Astrocyte (in vitro differentiated cells and primary cell): ENCODE results near the gene STAB1. TPM values are rescaled to one million over a fixed set of nuclear protein-coding genes. Genes with fewer than 3 reads are reported as not detected.
A peak's percentile ranks its signal among the peaks of the same experiment; 100 is the strongest.

Experiments
- DNase-seq: peaks from one replicate; pipeline ENCODE4 v3.0.0-alpha.2; 2010; ENCODE audit warnings: low read depth
- FAIRE-seq: peaks from 2 replicates; lab custom pipeline; 2011; peaks lifted over from hg19 to GRCh38; lab: Jason Lieb, UNC
- H2AFZ ChIP-seq: 2 replicates; pipeline ENCODE4 v1.6.0; 2012; ENCODE audit warnings: low read depth, low read length, inconsistent platforms
- H3K27ac ChIP-seq: 2 replicates; pipeline ENCODE4 v1.5.1; 2011; ENCODE audit warnings: low read depth, low read length, inconsistent platforms
- H3K27me3 ChIP-seq: 2 replicates; pipeline ENCODE4 v1.6.0; 2011; ENCODE audit warnings: low read length, inconsistent platforms; ENCODE audit not compliant: insufficient read depth
- H3K36me3 ChIP-seq: 2 replicates; pipeline ENCODE4 v1.5.1; 2011; ENCODE audit warnings: low read length, inconsistent platforms; ENCODE audit not compliant: insufficient read depth
- H3K4me1 ChIP-seq: 2 replicates; pipeline ENCODE4 v1.5.1; 2011; ENCODE audit warnings: low read length, inconsistent platforms; ENCODE audit not compliant: insufficient read depth
- H3K4me2 ChIP-seq: 2 replicates; pipeline ENCODE4 v1.6.0; 2012; ENCODE audit warnings: low read length, inconsistent platforms
- H3K4me3 ChIP-seq: 2 replicates; pipeline ENCODE4 v1.5.1; 2011; ENCODE audit warnings: low read depth, mild to moderate bottlenecking, low read length, inconsistent platforms; ENCODE audit not compliant: insufficient read depth
- H3K79me2 ChIP-seq: 2 replicates; pipeline ENCODE4 v1.6.0; 2012; ENCODE audit warnings: mild to moderate bottlenecking, low read length, inconsistent platforms; ENCODE audit not compliant: insufficient read depth
- H3K9ac ChIP-seq: 2 replicates; pipeline ENCODE4 v1.6.0; 2012; ENCODE audit warnings: mild to moderate bottlenecking, low read length, inconsistent platforms
- H3K9me3 ChIP-seq: 2 replicates; pipeline ENCODE4 v1.5.1; 2012; ENCODE audit warnings: low read depth, mild to moderate bottlenecking, low read length, inconsistent platforms; ENCODE audit not compliant: insufficient read depth
- H4K20me1 ChIP-seq: 2 replicates; pipeline ENCODE4 v1.6.0; 2012; ENCODE audit warnings: low read length, inconsistent platforms; ENCODE audit not compliant: insufficient read depth
- H3K27ac Mint-ChIP-seq: one replicate; pipeline ENCODE4 v1.8.0; 2021; ENCODE audit warnings: mild to moderate bottlenecking, mixed read lengths; ENCODE audit not compliant: unreplicated experiment
- H3K27me3 Mint-ChIP-seq: one replicate; pipeline ENCODE4 v1.8.0; 2021; ENCODE audit warnings: low read depth, mixed read lengths; ENCODE audit not compliant: unreplicated experiment
- H3K36me3 Mint-ChIP-seq: one replicate; pipeline ENCODE4 v1.8.0; 2021; ENCODE audit warnings: low read depth, mixed read lengths; ENCODE audit not compliant: unreplicated experiment
- H3K4me1 Mint-ChIP-seq: one replicate; pipeline ENCODE4 v1.8.0; 2021; ENCODE audit warnings: low read depth, mixed read lengths; ENCODE audit not compliant: unreplicated experiment
- H3K4me3 Mint-ChIP-seq: one replicate; pipeline ENCODE4 v1.8.0; 2021; ENCODE audit warnings: mild to moderate bottlenecking, moderate library complexity, mixed read lengths; ENCODE audit not compliant: unreplicated experiment
- H3K9me3 Mint-ChIP-seq: one replicate; pipeline ENCODE4 v1.8.0; 2021; ENCODE audit warnings: mild to moderate bottlenecking, mixed read lengths; ENCODE audit not compliant: unreplicated experiment
- EZH2 ChIP-seq: IDR thresholded peaks from 2 replicates; pipeline ENCODE4 v1.6.1; 2012; ENCODE audit warnings: mild to moderate bottlenecking, low read length, inconsistent platforms; ENCODE audit not compliant: insufficient read depth
- total RNA-seq: library from RNA; stranded (reverse); gene quantifications from 2 replicates; pipeline ENCODE4 v1.2.1, GENCODE V29; 2021
- TF ChIP-seq, protein P1 (sequence below): IDR thresholded peaks from 2 replicates; pipeline ENCODE4 v1.5.1; 2011; ENCODE audit warnings: low read depth, mild to moderate bottlenecking, inconsistent platforms, low read length, moderate library complexity; ENCODE audit not compliant: insufficient read depth

STAB1 gene
- total RNA-seq, 1 donor from 2014 or later, result 0.39 TPM

GRCh38 chr3:52493232-52494017 lies 1.7 kb upstream of the STAB1 start:
- H3K4me2 ChIP-seq, result no peak overlapping the region
- Mint-ChIP-seq H3K27me3 (no peaks in the 10 kb centered on the region), H3K27ac (no peak overlapping the region), H3K36me3 (peaks cover 8% of the 10 kb centered on the region), H3K4me3 (no peak overlapping the region), H3K9me3 (no peaks in the 10 kb centered on the region), H3K4me1 (peaks cover 20% of the 10 kb centered on the region)
- no peak overlapping the region for H3K9ac ChIP-seq
- FAIRE-seq, result no peak
- no peaks in the 10 kb centered on the region for H3K79me2 ChIP-seq
- DNase-seq, result no peak
- H3K9me3 ChIP-seq, result no peaks in the 10 kb centered on the region
- H3K4me1 ChIP-seq, result peaks cover 31% of the 10 kb centered on the region
- no peak overlapping the region for H2AFZ ChIP-seq
- peaks cover 8% of the 10 kb centered on the region for H3K36me3 ChIP-seq
- H3K27me3 ChIP-seq, result no peaks in the 10 kb centered on the region
- peaks cover 28% of the 10 kb centered on the region for H4K20me1 ChIP-seq
- no peak overlapping the region for H3K4me3 ChIP-seq
- TF ChIP-seq EZH2, result no peak
- TF ChIP-seq, protein P1, sequence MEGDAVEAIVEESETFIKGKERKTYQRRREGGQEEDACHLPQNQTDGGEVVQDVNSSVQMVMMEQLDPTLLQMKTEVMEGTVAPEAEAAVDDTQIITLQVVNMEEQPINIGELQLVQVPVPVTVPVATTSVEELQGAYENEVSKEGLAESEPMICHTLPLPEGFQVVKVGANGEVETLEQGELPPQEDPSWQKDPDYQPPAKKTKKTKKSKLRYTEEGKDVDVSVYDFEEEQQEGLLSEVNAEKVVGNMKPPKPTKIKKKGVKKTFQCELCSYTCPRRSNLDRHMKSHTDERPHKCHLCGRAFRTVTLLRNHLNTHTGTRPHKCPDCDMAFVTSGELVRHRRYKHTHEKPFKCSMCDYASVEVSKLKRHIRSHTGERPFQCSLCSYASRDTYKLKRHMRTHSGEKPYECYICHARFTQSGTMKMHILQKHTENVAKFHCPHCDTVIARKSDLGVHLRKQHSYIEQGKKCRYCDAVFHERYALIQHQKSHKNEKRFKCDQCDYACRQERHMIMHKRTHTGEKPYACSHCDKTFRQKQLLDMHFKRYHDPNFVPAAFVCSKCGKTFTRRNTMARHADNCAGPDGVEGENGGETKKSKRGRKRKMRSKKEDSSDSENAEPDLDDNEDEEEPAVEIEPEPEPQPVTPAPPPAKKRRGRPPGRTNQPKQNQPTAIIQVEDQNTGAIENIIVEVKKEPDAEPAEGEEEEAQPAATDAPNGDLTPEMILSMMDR, result no peak
- H3K27ac ChIP-seq, result no peak overlapping the region

- Mint-ChIP-seq H3K27me3 (peaks cover 4% of the 10 kb centered on the region), H3K4me1 (peaks cover 20% of the 10 kb centered on the region), H3K36me3 (peaks cover 8% of the 10 kb centered on the region), H3K9me3 (no peaks in the 10 kb centered on the region), H3K27ac (peak overlapping the region; percentile 83), H3K4me3 (no peak overlapping the region)
- H4K20me1 ChIP-seq, result peaks cover 28% of the 10 kb centered on the region
- DNase-seq (no peak), FAIRE-seq (no peak)
- H3K79me2 ChIP-seq, result no peaks in the 10 kb centered on the region
- H3K27me3 ChIP-seq, result no peaks in the 10 kb centered on the region
- TF ChIP-seq EZH2, result no peak
- TF ChIP-seq, protein P1, result no peak
- H3K4me1 ChIP-seq, result peaks cover 36% of the 10 kb centered on the region
- peaks cover 4% of the 10 kb centered on the region for H3K36me3 ChIP-seq
- H3K27ac ChIP-seq, result no peak overlapping the region
- no peak overlapping the region for H3K4me3 ChIP-seq
- no peak overlapping the region for H2AFZ ChIP-seq
- H3K9ac ChIP-seq, result no peak overlapping the region
- H3K4me2 ChIP-seq, result no peak overlapping the region
- H3K9me3 ChIP-seq, result no peaks in the 10 kb centered on the region
Measured at GRCh38 chr3:52494445-52494844, 693 bp upstream of the STAB1 start.
